H9 (cell line): ENCODE data around the gene ABCB7. TPM values are rescaled to one million over a fixed set of nuclear protein-coding genes. Genes with fewer than 3 reads are reported as not detected.
"Not testable (repeated sequence)": the region's sequence is repeated elsewhere in the genome, so short reads cannot be mapped to it uniquely, and the experiment has no call there.

Experiments used
- DNase-seq: peaks from one replicate; pipeline ENCODE4 v3.0.0-alpha.2; 2017
- H2AFZ ChIP-seq: one replicate; pipeline ENCODE4 v1.6.1; 2013; ENCODE audit warnings: mild to moderate bottlenecking, low read length, control low read depth, moderate library complexity
- H2AK5ac ChIP-seq: 2 replicates; pipeline ENCODE4 v1.6.1; 2013; ENCODE audit warnings: low read length, control low read depth, mixed read lengths; ENCODE audit not compliant: insufficient read length
- H2BK120ac ChIP-seq: one replicate; pipeline ENCODE4 v1.6.1; 2013; ENCODE audit warnings: low read depth, mild to moderate bottlenecking, low read length, control low read depth, inconsistent platforms; ENCODE audit not compliant: poor library complexity, severe bottlenecking
- H2BK12ac ChIP-seq: 2 replicates; pipeline ENCODE4 v1.6.1; 2013; ENCODE audit warnings: low read length, control low read depth, mixed read lengths, low read depth; ENCODE audit not compliant: insufficient read length
- H2BK15ac ChIP-seq: 2 replicates; pipeline ENCODE4 v1.6.1; 2013; ENCODE audit warnings: low read depth, low read length, control low read depth
- H2BK20ac ChIP-seq: one replicate; pipeline ENCODE4 v1.6.1; 2013; ENCODE audit warnings: low read depth, mild to moderate bottlenecking, low read length, control low read depth, inconsistent platforms; ENCODE audit not compliant: poor library complexity, severe bottlenecking
- H2BK5ac ChIP-seq: 2 replicates; pipeline ENCODE4 v1.6.1; 2013; ENCODE audit warnings: low read length, control low read depth, mixed read lengths; ENCODE audit not compliant: insufficient read length
- H3K14ac ChIP-seq: 2 replicates; pipeline ENCODE4 v1.6.1; 2013; ENCODE audit warnings: low read length, control low read depth; ENCODE audit not compliant: insufficient read depth
- H3K18ac ChIP-seq: 2 replicates; pipeline ENCODE4 v1.6.1; 2013; ENCODE audit warnings: low read depth, mild to moderate bottlenecking, mixed read lengths, low read length, control low read depth; ENCODE audit not compliant: insufficient read length
- H3K23ac ChIP-seq: 2 replicates; pipeline ENCODE4 v1.6.1; 2013; ENCODE audit warnings: low read length, control low read depth, mixed read lengths, low read depth; ENCODE audit not compliant: insufficient read length
- H3K23me2 ChIP-seq: 2 replicates; pipeline ENCODE4 v1.6.1; 2013; ENCODE audit warnings: low read depth, mild to moderate bottlenecking, mixed read lengths, low read length, control low read depth; ENCODE audit not compliant: insufficient read length, poor library complexity, severe bottlenecking
- H3K27ac ChIP-seq: 2 replicates; pipeline ENCODE4 v1.5.1; 2013; ENCODE audit warnings: low read length, control low read depth, mixed read lengths, low read depth; ENCODE audit not compliant: insufficient read length
- H3K27me3 ChIP-seq: 2 replicates; pipeline ENCODE4 v1.6.1; 2013; ENCODE audit warnings: low read length, control low read depth, inconsistent platforms; ENCODE audit not compliant: insufficient read depth
- H3K4ac ChIP-seq: 2 replicates; pipeline ENCODE4 v1.6.1; 2013; ENCODE audit warnings: low read depth, mild to moderate bottlenecking, control low read depth, inconsistent platforms, low read length, moderate library complexity
- H3K4me1 ChIP-seq: 2 replicates; pipeline ENCODE4 v1.6.1; 2013; ENCODE audit warnings: low read length, control low read depth, inconsistent platforms; ENCODE audit not compliant: insufficient read depth
- H3K4me2 ChIP-seq: 2 replicates; pipeline ENCODE4 v1.6.1; 2013; ENCODE audit warnings: low read length, control low read depth, mixed read lengths; ENCODE audit not compliant: insufficient read length, insufficient read depth
- H3K56ac ChIP-seq: 2 replicates; pipeline ENCODE4 v1.6.1; 2013; ENCODE audit warnings: low read depth, mild to moderate bottlenecking, mixed read lengths, low read length, control low read depth; ENCODE audit not compliant: insufficient read length
- H3K79me1 ChIP-seq: 2 replicates; pipeline ENCODE4 v1.6.1; 2013; ENCODE audit warnings: low read depth, mild to moderate bottlenecking, moderate library complexity, low read length, control low read depth, inconsistent platforms; ENCODE audit not compliant: insufficient read depth, poor library complexity, severe bottlenecking
- H3K79me2 ChIP-seq: 2 replicates; pipeline ENCODE4 v1.6.1; 2013; ENCODE audit warnings: low read length, control low read depth, inconsistent platforms; ENCODE audit not compliant: insufficient read depth
- H3K9ac ChIP-seq: 2 replicates; pipeline ENCODE4 v1.6.1; 2013; ENCODE audit warnings: low read length, control low read depth, mixed read lengths; ENCODE audit not compliant: insufficient read length; ENCODE audit errors: extremely low read depth
- H3K9me3 ChIP-seq: one replicate; pipeline ENCODE4 v1.6.1; 2013; ENCODE audit warnings: low read depth, low read length, inconsistent platforms; ENCODE audit not compliant: control insufficient read depth
- H3T11ph ChIP-seq: one replicate; pipeline ENCODE4 v1.6.1; 2013; ENCODE audit warnings: mild to moderate bottlenecking, low read length, control low read depth, inconsistent platforms
- H4K20me1 ChIP-seq: one replicate; pipeline ENCODE4 v1.6.1; 2013; ENCODE audit not compliant: control insufficient read depth, insufficient read length, insufficient read depth
- H4K5ac ChIP-seq: 2 replicates; pipeline ENCODE4 v1.6.1; 2013; ENCODE audit warnings: low read depth, mild to moderate bottlenecking, mixed read lengths, low read length, control low read depth; ENCODE audit not compliant: insufficient read length
- H4K8ac ChIP-seq: replicated peaks from 2 replicates; pipeline ENCODE4 v1.6.1; 2013; ENCODE audit warnings: low read length, control low read depth, mixed read lengths, low read depth; ENCODE audit not compliant: insufficient read length
- H4K91ac ChIP-seq: 2 replicates; pipeline ENCODE4 v1.6.1; 2013; ENCODE audit warnings: low read depth, mild to moderate bottlenecking, moderate library complexity, mixed read lengths, low read length, control low read depth; ENCODE audit not compliant: insufficient read length
- H3K27ac Mint-ChIP-seq, 3 experiments: 2 replicates in 2 of 3; 3 replicates in 1 of 3; pipeline ENCODE4 v1.8.0; 2020 to 2021; ENCODE audit warnings: mixed read lengths in 3 of 3, mild to moderate bottlenecking in 1 of 3, moderate library complexity in 1 of 3
- H3K27me3 Mint-ChIP-seq: 2 replicates; pipeline ENCODE4 v1.8.0; 2021; ENCODE audit warnings: low read depth, mild to moderate bottlenecking, moderate library complexity, mixed read lengths
- H3K36me3 Mint-ChIP-seq, 3 experiments: 2 replicates in 2 of 3; 3 replicates in 1 of 3; pipeline ENCODE4 v1.8.0; 2020 to 2021; ENCODE audit warnings: low read depth in 3 of 3, mixed read lengths in 3 of 3; ENCODE audit not compliant: insufficient read depth in 1 of 3
- H3K4me1 Mint-ChIP-seq, 2 experiments: 2 replicates each; pipeline ENCODE4 v1.8.0; 2020; ENCODE audit warnings: mixed read lengths in 2 of 2
- H3K4me3 Mint-ChIP-seq, 2 experiments: 2 replicates in 1 of 2; 3 replicates in 1 of 2; pipeline ENCODE4 v1.8.0; 2020 to 2021; ENCODE audit warnings: mild to moderate bottlenecking in 2 of 2, mixed read lengths in 2 of 2, moderate library complexity in 1 of 2
- H3K9me3 Mint-ChIP-seq, 2 experiments: 2 replicates in 1 of 2; 3 replicates in 1 of 2; pipeline ENCODE4 v1.8.0; 2020; ENCODE audit warnings: mild to moderate bottlenecking in 2 of 2, mixed read lengths in 2 of 2, moderate library complexity in 1 of 2
- WGBS: extraction: QIAGEN DNeasy Blood & Tissue Kit; methylation state at CpG from one replicate; pipeline ENCODE4 v1.1.7; 2013; ENCODE audit warnings: missing lambda C conversion rate, low lambda C conversion rate, mixed read lengths; ENCODE audit not compliant: insufficient read length; ENCODE audit errors: extremely low coverage; 5-methylcytosine and 5-hydroxymethylcytosine counted together
- total RNA-seq: library from RNA; stranded (reverse); gene quantifications from 2 replicates; pipeline ENCODE4 v1.2.1, GENCODE V29; 2021
- TF ChIP-seq, protein P1 (sequence below): fragments of 200-600 bp; sonication (generic); conservative IDR thresholded peaks from 3 replicates; pipeline ENCODE4 v1.8.0; 2021; ENCODE audit warnings: antibody characterized with exemption, mild to moderate bottlenecking

ABCB7 gene
- total RNA-seq, 1 experiment from 2014 or later: 40.8 TPM

DNA sequence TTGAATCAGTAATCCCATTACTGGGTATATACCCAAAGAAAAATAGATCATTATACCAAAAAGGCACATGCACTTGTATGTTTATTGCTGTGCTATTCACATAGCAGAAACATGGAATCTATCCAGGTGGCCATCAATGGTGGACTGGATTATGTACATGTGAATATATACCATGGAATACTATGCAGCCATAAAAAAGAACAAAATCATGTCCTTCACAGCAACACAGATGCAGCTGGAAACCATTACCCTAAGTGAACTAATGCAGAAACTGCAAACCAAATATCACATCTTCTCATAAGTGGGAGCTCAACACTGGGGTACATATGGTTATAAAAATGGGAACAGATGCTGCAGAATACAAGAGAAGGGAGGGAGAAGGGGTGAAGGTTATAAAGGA is 110.7 kb downstream of the ABCB7 start:
- no peak overlapping the region for H2BK120ac ChIP-seq
- no peaks in the 10 kb centered on the region for H3K23me2 ChIP-seq
- DNase-seq: no peak
- TF ChIP-seq, protein P1, sequence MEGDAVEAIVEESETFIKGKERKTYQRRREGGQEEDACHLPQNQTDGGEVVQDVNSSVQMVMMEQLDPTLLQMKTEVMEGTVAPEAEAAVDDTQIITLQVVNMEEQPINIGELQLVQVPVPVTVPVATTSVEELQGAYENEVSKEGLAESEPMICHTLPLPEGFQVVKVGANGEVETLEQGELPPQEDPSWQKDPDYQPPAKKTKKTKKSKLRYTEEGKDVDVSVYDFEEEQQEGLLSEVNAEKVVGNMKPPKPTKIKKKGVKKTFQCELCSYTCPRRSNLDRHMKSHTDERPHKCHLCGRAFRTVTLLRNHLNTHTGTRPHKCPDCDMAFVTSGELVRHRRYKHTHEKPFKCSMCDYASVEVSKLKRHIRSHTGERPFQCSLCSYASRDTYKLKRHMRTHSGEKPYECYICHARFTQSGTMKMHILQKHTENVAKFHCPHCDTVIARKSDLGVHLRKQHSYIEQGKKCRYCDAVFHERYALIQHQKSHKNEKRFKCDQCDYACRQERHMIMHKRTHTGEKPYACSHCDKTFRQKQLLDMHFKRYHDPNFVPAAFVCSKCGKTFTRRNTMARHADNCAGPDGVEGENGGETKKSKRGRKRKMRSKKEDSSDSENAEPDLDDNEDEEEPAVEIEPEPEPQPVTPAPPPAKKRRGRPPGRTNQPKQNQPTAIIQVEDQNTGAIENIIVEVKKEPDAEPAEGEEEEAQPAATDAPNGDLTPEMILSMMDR: no peak
- no peak overlapping the region for H2BK20ac ChIP-seq
- no peak overlapping the region for H3K18ac ChIP-seq
- H3K79me2 ChIP-seq: no peaks in the 10 kb centered on the region
- no peak overlapping the region for H3K23ac ChIP-seq
- H3K4me1 ChIP-seq: no peaks in the 10 kb centered on the region
- no peak overlapping the region for H4K5ac ChIP-seq
- H3K14ac ChIP-seq: no peak overlapping the region
- H3K4me3 Mint-ChIP-seq: no peak overlapping the region
- H4K20me1 ChIP-seq: no peaks in the 10 kb centered on the region
- H3K27me3 ChIP-seq: no peaks in the 10 kb centered on the region
- H2AFZ ChIP-seq: no peak overlapping the region
- H3T11ph ChIP-seq: no peak overlapping the region
- peaks cover 76% of the 10 kb centered on the region in 2 experiments for H3K9me3 Mint-ChIP-seq
- no peak overlapping the region for H4K8ac ChIP-seq
- no peak overlapping the region for H3K56ac ChIP-seq
- H3K9ac ChIP-seq: no peak overlapping the region
- H2BK5ac ChIP-seq: no peak overlapping the region
- H3K79me1 ChIP-seq: no peaks in the 10 kb centered on the region
- no peak overlapping the region for H3K27ac ChIP-seq
- no peaks in the 10 kb centered on the region for H3K27me3 Mint-ChIP-seq
- no peak overlapping the region for H3K4ac ChIP-seq
- H3K36me3 Mint-ChIP-seq: peaks cover 24 to 41% (median 39%) of the 10 kb centered on the region in 3 experiments
- no peak overlapping the region for H2BK15ac ChIP-seq
- H3K9me3 ChIP-seq: peaks cover 29% of the 10 kb centered on the region
- H4K91ac ChIP-seq: no peak overlapping the region
- no peak overlapping the region for H3K4me2 ChIP-seq
- H2BK12ac ChIP-seq: no peak overlapping the region
- no peak overlapping the region for H2AK5ac ChIP-seq
- no peaks in the 10 kb centered on the region for H3K4me1 Mint-ChIP-seq
- H3K27ac Mint-ChIP-seq: no peak overlapping the region

DNA sequence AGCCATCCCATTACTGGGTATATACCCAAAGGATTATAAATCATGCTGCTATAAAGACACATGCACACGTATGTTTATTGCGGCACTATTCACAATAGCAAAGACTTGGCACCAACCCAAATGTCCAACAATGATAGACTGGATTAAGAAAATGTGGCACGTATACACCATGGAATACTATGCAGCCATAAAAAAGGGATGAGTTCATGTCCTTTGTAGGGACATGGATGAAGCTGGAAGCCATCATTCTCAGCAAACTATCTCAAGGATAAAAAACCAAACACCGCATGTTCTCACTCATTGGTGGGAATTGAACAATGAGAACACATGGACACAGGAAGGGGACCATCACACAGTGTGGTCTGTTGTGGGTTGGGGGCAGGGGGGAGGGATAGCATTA is 111.9 kb downstream of the ABCB7 start:
- not testable (repeated sequence) for H3K4me1 Mint-ChIP-seq, H2AK5ac ChIP-seq, H3K4me1 ChIP-seq, H3K79me2 ChIP-seq, H2BK12ac ChIP-seq, H2BK15ac ChIP-seq, H3K4me3 Mint-ChIP-seq, H3K27ac Mint-ChIP-seq, H4K91ac ChIP-seq, H3K18ac ChIP-seq, H4K8ac ChIP-seq, H3K9ac ChIP-seq, H3T11ph ChIP-seq, H3K27me3 ChIP-seq, DNase-seq, H3K56ac ChIP-seq, H4K5ac ChIP-seq, H4K20me1 ChIP-seq, H2BK120ac ChIP-seq, H3K4ac ChIP-seq, H3K23ac ChIP-seq, H3K27ac ChIP-seq, H3K27me3 Mint-ChIP-seq, H2AFZ ChIP-seq, H2BK20ac ChIP-seq, H3K4me2 ChIP-seq, H3K23me2 ChIP-seq, H3K14ac ChIP-seq, H3K79me1 ChIP-seq, H2BK5ac ChIP-seq
- no CpG with 5 or more reads among the region's 4 CpGs for WGBS
- peaks cover 41% of the 10 kb centered on the region for H3K9me3 ChIP-seq
- peaks cover 24 to 49% (median 43%) of the 10 kb centered on the region in 3 experiments for H3K36me3 Mint-ChIP-seq
- H3K9me3 Mint-ChIP-seq: peaks cover 86 to 87% of the 10 kb centered on the region in 2 experiments
